SIG-M5 treated with dmso at 0.1 percent for 504 hours (cell line): ENCODE results near the gene EFNA4.

Experiments used
- DNase-seq: peaks from one replicate; lab custom pipeline; 2025; ENCODE audit not compliant: unreplicated experiment; lab: John Stamatoyannopoulos, UW

The EFNA4 gene

GRCh38 chr1:155063550-155064110, at the start of gene EFNA4:
EFNA4 (plus strand) TSS chr1:155063740; CDS start chr1:155063824, 84 bp downstream.
- DNase-seq = peak; percentile 98

GRCh38 chr1:155014709-155015508, 48.6 kb upstream of the EFNA4 start:
- no peak for DNase-seq

- no peak for DNase-seq
These were observed 47.9 kb upstream of the EFNA4 start for GRCh38 chr1:155015527-155016230.

GRCh38 chr1:155016231-155016831, 47.2 kb upstream of the EFNA4 start:
- no peak for DNase-seq

GRCh38 chr1:155017041-155017945, 46.2 kb upstream of the EFNA4 start:
- DNase-seq = peak; percentile 86

GRCh38 chr1:155017946-155018316, 45.6 kb upstream of the EFNA4 start:
- no peak for DNase-seq

GRCh38 chr1:155018617-155019348, 44.8 kb upstream of the EFNA4 start:
- DNase-seq = no peak

- no peak for DNase-seq
These were observed 43.9 kb upstream of the EFNA4 start for GRCh38 chr1:155019377-155020245.

GRCh38 chr1:155022136-155022926, 41.2 kb upstream of the EFNA4 start:
- no peak for DNase-seq

GRCh38 chr1:155022927-155023236, 40.7 kb upstream of the EFNA4 start:
- DNase-seq = no peak

- DNase-seq = no peak
These were observed 39.9 kb upstream of the EFNA4 start for GRCh38 chr1:155023627-155024026.

- no peak for DNase-seq
These were observed 39.2 kb upstream of the EFNA4 start for GRCh38 chr1:155024315-155024714.

- DNase-seq = no peak
These were observed 37.4 kb upstream of the EFNA4 start for GRCh38 chr1:155026154-155026553.

- no peak for DNase-seq
These were observed 37.0 kb upstream of the EFNA4 start for GRCh38 chr1:155026588-155026987.

- DNase-seq = no peak
These were observed 33.9 kb upstream of the EFNA4 start for GRCh38 chr1:155029513-155030242.

GRCh38 chr1:155030243-155030795, 33.2 kb upstream of the EFNA4 start:
- DNase-seq = no peak

- no peak for DNase-seq
These were observed 32.6 kb upstream of the EFNA4 start for GRCh38 chr1:155030899-155031298.
